Pancreas (tissue), 10 donors: ENCODE results near the gene GRIP1. TPM values are rescaled to one million over a fixed set of nuclear protein-coding genes. Genes with fewer than 3 reads are reported as not detected.

ENCODE experiments used
- ATAC-seq, 4 donors: fragments of 200-7000 bp; cut with Tn5 transposase; one replicate each; pipeline versions ENCODE4 v1.8.0 to v1.9.1; 2020; ENCODE audit warnings: mild to moderate bottlenecking in 4 of 4, moderate library complexity in 4 of 4
- DNase-seq, 6 donors: peaks; one replicate each; pipeline ENCODE4 v3.0.0-alpha.2; 2020
- FAIRE-seq: peaks from 2 replicates; lab custom pipeline; 2012; peaks lifted over from hg19 to GRCh38; lab: Jason Lieb, UNC
- H3K27ac ChIP-seq, 4 donors: fragments of 200-600 bp; sonication (generic); 1 replicate in 3 of 4; 2 replicates in 1 of 4; pipeline versions ENCODE4 v1.5.0 to v1.8.0; 2020
- H3K27me3 ChIP-seq, 4 donors: fragments of 200-600 bp; one replicate each; pipeline ENCODE4 v1.8.0; 2021
- H3K36me3 ChIP-seq, 3 donors: fragments of 200-600 bp; sonication (generic) in 1 of 3; one replicate each; pipeline versions ENCODE4 v1.5.0 to v1.8.0; 2020 to 2021
- H3K4me1 ChIP-seq, 3 donors: fragments of 200-600 bp; one replicate each; pipeline ENCODE4 v1.8.0; 2021
- H3K4me3 ChIP-seq, 4 donors: fragments of 200-600 bp; sonication (generic) in 2 of 4; one replicate each; pipeline versions ENCODE4 v1.5.0 to v1.8.0; 2020 to 2021
- H3K9me3 ChIP-seq, 4 donors: fragments of 200-600 bp; one replicate each; pipeline ENCODE4 v1.8.0; 2021
- WGBS, 2 donors: extraction: QIAGEN DNeasy Blood & Tissue Kit; methylation state at CpG; one replicate each; pipeline ENCODE4 v1.1.7; 2013; 5-methylcytosine and 5-hydroxymethylcytosine counted together
- intact Hi-C, 3 donors: fragments of 100-400 bp; cut with DNase I; formaldehyde crosslinking; loops; one replicate each; pipeline versions ENCODE4 v1.11.1 to v1.14.2; 2022
- polyA plus RNA-seq, 2 donors: library from polyadenylated mRNA; stranded (reverse); fragments of 200-250 nt; gene quantifications; one replicate each; pipeline ENCODE4 v1.2.3, GENCODE V29; 2013
- total RNA-seq, 6 donors: library from RNA; stranded (reverse); fragmentation: NEBNext Ultra II Directional in 4 of 6; extraction: Animal tissue kit (Norgen Biotek cat#: 25700) in 4 of 6; gene quantifications; one replicate each; pipeline versions ENCODE4 v1.2.1 to v1.2.4, GENCODE V29; 2021 to 2023
- TF ChIP-seq, protein P1 (sequence below), 4 donors: fragments of 200-600 bp; sonication (generic) in 3 of 4; IDR thresholded peaks; one replicate each; pipeline versions ENCODE4 v1.5.0 to v1.8.0; 2021; ENCODE audit warnings: antibody characterized with exemption in 4 of 4
- donor health status: healthy with polysubstance abuse.
- donor health status: DM: no; HTN: no; CAD: no; lungs with moderate emphysema.
- donor health status: DM: no; HTN: no; CAD: no.
- donor health status: control.
- donor health status: control.
- donor health status: Bipolar disorder and iron deficiency.
- donor health status: DM: yes; HTN: yes; CAD: no.
- donor health status: DM: no; HTN: no; CAD: no.
- donor health status: DM: no; HTN: no; CAD: no.
- donor health status: DM: yes; HTN: yes; CAD: no.

GRIP1 gene
- total and polyA plus RNA-seq, 8 donors: 0.89 to 6.8 (median 4.7) TPM

DNA sequence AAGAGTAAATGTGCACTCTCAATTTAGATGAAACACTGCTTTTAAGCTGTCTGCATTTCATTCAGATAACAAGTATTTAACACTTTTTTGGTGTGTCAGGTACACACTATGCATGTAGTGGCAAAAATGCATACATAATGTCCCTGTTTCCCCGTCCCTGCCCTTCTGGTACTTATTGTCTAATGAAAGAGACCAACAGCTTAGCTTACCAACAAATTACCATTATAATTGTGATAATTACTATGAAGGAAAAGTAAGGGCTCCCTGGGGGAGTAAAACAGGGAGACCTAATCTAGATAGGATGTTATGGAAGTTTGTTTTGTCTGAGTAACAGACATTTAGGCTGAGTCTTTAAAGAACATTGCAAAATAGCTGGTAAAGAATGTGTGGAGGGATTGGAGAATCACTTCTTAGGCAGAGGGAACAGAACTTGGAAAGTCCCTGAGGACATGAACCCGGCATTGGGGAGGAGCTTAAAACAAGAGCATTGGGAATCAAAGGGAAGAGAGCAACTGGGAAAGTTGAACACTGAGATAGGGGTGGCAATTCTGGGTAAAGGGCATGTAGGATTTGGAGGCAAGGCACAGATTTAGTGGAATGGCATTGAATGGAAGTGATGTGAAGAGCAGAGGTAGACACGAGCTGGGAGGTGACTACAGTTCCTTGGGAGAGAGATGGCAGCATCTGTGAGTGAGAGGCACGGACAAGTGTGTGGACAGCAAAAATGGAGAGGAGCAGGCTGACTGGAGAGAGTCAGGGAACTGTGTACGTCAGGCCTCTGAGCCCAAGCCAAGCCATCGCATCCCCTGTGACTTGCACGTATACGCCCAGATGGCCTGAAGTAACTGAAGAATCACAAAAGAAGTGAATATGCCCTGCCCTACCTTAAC, 181.6 kb downstream of the GRIP1 start:
- Histone ChIP-seq H3K4me3 (no peak overlapping the region), H3K4me1 (no peaks in the 10 kb centered on the region), H3K36me3 (no peaks in the 10 kb centered on the region), H3K27ac (no peak overlapping the region), H3K9me3 (no peaks in the 10 kb centered on the region), H3K27me3 (no peaks in the 10 kb centered on the region)
- DNase-seq (no peak), FAIRE-seq (no peak), ATAC-seq (no peak)
- WGBS, 2 donors: 88 to 89% methylated on average over 8 of the region's 8 CpGs
- TF ChIP-seq, protein P1, sequence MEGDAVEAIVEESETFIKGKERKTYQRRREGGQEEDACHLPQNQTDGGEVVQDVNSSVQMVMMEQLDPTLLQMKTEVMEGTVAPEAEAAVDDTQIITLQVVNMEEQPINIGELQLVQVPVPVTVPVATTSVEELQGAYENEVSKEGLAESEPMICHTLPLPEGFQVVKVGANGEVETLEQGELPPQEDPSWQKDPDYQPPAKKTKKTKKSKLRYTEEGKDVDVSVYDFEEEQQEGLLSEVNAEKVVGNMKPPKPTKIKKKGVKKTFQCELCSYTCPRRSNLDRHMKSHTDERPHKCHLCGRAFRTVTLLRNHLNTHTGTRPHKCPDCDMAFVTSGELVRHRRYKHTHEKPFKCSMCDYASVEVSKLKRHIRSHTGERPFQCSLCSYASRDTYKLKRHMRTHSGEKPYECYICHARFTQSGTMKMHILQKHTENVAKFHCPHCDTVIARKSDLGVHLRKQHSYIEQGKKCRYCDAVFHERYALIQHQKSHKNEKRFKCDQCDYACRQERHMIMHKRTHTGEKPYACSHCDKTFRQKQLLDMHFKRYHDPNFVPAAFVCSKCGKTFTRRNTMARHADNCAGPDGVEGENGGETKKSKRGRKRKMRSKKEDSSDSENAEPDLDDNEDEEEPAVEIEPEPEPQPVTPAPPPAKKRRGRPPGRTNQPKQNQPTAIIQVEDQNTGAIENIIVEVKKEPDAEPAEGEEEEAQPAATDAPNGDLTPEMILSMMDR (IDR thresholded peaks at IDR 0.05): no peak
- intact Hi-C loops: no loop called here

DNA sequence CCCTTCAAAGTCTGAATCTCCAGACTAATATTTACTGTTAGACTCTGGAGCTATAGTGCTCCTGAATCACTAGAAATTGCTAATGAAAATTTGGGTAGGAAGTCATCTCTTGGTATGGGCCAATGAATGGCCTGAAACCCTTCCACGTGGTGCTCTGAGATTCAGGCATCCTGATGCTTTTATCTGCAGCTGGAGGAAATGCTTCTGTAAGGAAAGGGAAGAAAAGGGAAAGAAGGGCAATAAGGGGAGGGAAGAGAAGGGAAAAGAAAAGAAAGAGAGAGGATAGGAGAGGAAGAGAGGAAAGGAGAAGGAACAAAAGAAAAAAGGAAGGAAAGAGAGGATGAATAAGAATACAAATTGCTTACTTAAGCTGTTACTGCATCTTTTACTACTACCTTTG, 182.3 kb downstream of the GRIP1 start:
- intact Hi-C loops: no loop called here
- no peaks in the 10 kb centered on the region for H3K9me3 ChIP-seq
- H3K27me3 ChIP-seq: no peaks in the 10 kb centered on the region
- 25 to 34% methylated on average over 1 of the region's 1 CpG for WGBS, 2 donors
- no peaks in the 10 kb centered on the region for H3K36me3 ChIP-seq
- ATAC-seq: no peak
- no peak overlapping the region for H3K27ac ChIP-seq
- H3K4me1 ChIP-seq: no peaks in the 10 kb centered on the region
- FAIRE-seq: no peak
- TF ChIP-seq, protein P1 (IDR thresholded peaks at IDR 0.05): no peak
- DNase-seq: no peak
- no peak overlapping the region for H3K4me3 ChIP-seq

DNA sequence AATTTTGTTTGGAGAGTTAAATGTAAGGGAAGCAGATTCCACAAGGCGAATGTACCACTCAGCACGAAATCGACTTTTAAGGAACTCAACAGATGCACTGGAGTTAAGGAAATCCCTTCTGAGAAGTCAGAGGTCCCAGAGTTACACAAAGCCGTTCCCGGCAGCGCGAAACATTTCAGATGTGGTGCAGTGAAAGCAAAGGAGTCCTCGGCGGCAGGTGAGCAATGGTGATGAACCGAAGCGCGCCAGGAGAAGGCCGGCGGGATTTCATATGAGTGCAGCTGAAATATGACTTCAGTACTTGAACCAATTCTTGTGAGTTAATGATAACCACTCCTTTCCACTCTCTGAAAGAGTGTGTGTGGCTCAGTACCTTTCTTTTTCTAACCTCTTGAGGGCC, 183.2 kb downstream of the GRIP1 start:
- ATAC-seq (no peak), FAIRE-seq (no peak), DNase-seq (no peak)
- TF ChIP-seq, protein P1 (IDR thresholded peaks at IDR 0.05): no peak
- Histone ChIP-seq H3K27me3 (no peaks in the 10 kb centered on the region), H3K4me3 (no peak overlapping the region), H3K4me1 (no peaks in the 10 kb centered on the region), H3K27ac (no peak overlapping the region), H3K36me3 (no peaks in the 10 kb centered on the region), H3K9me3 (no peaks in the 10 kb centered on the region)
- WGBS, 2 donors: 90 to 92% methylated on average over 14 of the region's 14 CpGs
- intact Hi-C loops: no loop called here

DNA sequence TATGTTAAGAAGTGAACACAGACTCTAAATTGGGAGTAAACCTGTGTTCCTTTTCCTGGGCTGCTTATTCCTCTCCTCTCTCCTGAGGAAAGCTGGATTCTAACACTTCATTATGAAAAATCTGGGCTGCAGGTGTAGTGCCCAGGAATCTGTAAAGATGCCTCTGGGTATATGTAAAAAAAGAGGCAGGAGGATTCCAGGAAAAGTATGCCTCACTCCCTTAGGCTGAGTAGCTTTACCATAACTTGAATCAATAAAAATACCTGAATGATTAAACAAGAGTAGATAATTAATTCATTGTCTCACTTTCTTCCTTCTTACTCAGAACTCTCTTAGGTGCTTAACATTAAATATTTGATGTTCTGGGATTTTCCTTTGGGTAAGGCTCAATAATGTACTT, 185.1 kb downstream of the GRIP1 start:
- FAIRE-seq: no peak
- no peak for ATAC-seq
- H3K27me3 ChIP-seq: no peaks in the 10 kb centered on the region
- intact Hi-C loops: no loop called here
- H3K4me3 ChIP-seq: no peak overlapping the region
- no peaks in the 10 kb centered on the region for H3K4me1 ChIP-seq
- TF ChIP-seq, protein P1 (IDR thresholded peaks at IDR 0.05): no peak
- H3K27ac ChIP-seq: no peak overlapping the region
- H3K36me3 ChIP-seq: no peaks in the 10 kb centered on the region
- H3K9me3 ChIP-seq: no peaks in the 10 kb centered on the region
- no peak for DNase-seq

DNA sequence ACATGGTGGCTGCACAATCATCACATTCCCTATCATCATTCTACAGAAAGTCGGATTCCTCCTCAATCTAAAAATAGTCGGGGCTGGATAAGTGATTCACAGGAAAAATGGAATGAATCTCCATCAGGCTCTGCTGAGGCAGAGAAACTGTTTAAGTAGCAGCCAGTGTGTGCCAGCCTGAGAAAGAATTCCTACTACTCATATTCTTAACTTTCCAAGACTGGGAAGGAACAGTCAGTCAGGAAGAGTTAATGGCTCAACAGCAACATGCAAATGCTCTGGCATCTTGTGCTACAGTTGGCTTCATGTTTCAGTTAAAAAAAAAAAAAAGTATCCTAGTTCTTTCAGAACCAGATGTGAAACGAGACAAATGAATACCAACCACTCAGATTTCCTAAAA, 187.0 kb downstream of the GRIP1 start:
- FAIRE-seq: no peak
- Histone ChIP-seq H3K4me3 (no peak overlapping the region), H3K27me3 (no peaks in the 10 kb centered on the region), H3K36me3 (no peaks in the 10 kb centered on the region), H3K4me1 (no peaks in the 10 kb centered on the region), H3K9me3 (no peaks in the 10 kb centered on the region), H3K27ac (no peak overlapping the region)
- TF ChIP-seq, protein P1 (IDR thresholded peaks at IDR 0.05): no peak
- no peak for DNase-seq
- ATAC-seq: no peak
- intact Hi-C loops: no loop called here
- 70 to 75% methylated on average over 3 of the region's 3 CpGs for WGBS, 2 donors
